GM19324 (cell line): Measurements from ENCODE around the gene IL1RN.

Experiments
- ATAC-seq: cut with Tn5 transposase; IDR thresholded peaks from one replicate; pipeline ENCODE4 v1.9.1; 2021; ENCODE audit warnings: mild to moderate bottlenecking, moderate library complexity; ENCODE audit not compliant: unreplicated experiment, low FRiP score

IL1RN gene

GRCh38 chr2:113149553-113150257 lies 22.3 kb downstream of the IL1RN start:
- no peak for ATAC-seq

GRCh38 chr2:113150258-113150601 lies 22.8 kb downstream of the IL1RN start:
- no peak for ATAC-seq

- ATAC-seq, result no peak
Observed at GRCh38 chr2:113155331-113155730, 27.9 kb downstream of the IL1RN start.

- no peak for ATAC-seq
Observed at GRCh38 chr2:113156278-113157117, 29.1 kb downstream of the IL1RN start.

DNA sequence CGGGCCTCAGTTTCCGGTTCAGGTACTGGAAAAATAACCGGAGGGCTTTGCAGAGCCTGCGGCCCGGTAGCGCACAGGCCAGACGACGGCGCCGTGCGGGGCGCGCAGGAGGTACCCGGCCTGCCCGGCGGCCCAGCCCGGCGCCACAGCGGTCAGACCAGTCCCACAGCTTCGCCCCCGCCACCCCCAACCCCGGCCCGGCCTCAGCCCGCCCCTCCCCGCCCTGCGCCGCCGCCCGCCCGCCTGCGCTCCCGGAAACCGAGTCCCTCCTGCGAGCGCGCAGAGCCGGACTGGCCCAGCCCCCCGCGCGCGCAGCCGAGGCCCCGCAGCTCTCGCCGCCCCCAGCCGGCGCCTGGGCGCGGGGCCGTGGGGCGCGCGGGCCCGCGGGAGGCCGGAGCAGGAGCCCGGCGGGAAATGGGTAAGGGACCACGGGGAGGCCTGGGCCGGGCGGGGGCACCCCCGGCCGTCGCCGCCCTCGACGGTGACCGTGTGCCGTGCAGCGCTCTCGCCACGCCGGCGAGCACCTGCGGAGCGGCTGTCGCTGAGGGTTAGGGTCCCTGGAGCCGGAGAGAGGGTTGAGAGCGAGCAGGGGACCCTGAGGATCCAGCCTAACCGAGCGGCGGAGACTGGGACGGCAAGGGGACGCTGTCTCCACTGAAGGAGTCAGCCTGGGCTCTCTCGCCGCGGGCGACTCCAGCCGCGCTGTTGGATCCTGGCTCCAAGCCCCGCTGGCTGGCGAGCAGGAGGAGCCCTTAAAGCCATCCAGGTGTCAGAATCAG lies 29.9 kb downstream of the IL1RN start:
- no peak for ATAC-seq

GRCh38 chr2:113157897-113158753 lies 30.7 kb downstream of the IL1RN start:
- no peak for ATAC-seq

GRCh38 chr2:113158884-113159553 lies 31.6 kb downstream of the IL1RN start:
- ATAC-seq, result no peak

DNA sequence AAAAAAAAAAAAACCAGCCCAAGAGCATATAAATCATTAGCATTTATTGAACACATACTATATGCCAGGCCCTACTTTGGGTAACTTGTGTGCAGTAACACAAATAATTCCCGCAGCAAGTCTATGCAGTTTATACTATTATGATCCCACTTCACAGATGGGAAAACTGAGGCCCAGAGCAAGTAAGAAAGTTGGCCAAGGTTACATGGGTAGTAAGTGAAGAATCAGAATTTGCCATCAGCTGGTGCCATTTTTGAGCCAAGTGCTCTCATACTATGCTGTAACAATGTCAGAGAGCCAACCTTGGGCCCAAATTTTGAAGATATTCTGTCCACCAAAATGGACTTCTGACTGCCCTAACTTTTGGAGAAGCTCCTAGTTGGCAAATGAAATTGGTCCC lies 32.9 kb downstream of the IL1RN start:
- ATAC-seq, result no peak

GRCh38 chr2:113160962-113161361 lies 33.6 kb downstream of the IL1RN start:
- ATAC-seq, result no peak

DNA sequence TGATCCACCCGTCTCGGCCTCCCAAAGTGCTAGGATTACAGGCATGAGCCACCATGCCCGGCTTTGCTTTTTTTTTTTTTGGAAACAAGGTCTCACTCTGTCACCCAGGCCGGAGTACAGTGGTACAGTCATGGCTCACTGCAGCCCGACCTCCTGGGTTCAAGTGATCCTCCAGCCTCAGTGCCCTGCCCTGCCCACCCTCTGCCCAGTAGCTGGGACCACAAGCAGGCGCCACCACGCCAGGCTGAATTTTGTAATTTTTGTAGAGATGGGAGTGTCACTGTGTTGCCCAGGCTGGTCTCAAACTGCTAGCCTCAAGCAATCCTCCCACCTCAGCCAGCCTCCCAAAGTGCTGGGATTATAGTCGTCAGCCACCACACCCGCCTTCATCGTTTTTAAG lies 34.8 kb downstream of the IL1RN start:
- no peak for ATAC-seq

DNA sequence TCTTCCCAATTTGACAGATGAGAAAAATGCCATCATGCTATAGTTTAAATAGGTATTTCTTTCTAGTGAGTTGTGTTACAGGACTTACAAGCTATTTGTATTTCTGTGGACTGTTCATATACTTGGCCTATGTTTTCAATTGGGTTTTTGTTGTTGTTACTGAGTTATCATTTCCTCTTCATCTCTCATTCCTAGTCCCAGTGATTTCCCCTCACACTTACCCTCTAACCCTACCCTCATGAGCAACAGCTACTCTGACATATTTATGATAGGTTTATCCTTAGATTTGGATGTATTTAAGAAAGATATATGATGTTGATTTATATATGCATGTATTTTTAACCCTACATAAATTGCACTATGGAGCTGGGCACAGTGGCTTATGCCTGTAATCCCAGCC lies 35.5 kb downstream of the IL1RN start:
- no peak for ATAC-seq

GRCh38 chr2:113164215-113164929 lies 37.0 kb downstream of the IL1RN start:
- no peak for ATAC-seq

DNA sequence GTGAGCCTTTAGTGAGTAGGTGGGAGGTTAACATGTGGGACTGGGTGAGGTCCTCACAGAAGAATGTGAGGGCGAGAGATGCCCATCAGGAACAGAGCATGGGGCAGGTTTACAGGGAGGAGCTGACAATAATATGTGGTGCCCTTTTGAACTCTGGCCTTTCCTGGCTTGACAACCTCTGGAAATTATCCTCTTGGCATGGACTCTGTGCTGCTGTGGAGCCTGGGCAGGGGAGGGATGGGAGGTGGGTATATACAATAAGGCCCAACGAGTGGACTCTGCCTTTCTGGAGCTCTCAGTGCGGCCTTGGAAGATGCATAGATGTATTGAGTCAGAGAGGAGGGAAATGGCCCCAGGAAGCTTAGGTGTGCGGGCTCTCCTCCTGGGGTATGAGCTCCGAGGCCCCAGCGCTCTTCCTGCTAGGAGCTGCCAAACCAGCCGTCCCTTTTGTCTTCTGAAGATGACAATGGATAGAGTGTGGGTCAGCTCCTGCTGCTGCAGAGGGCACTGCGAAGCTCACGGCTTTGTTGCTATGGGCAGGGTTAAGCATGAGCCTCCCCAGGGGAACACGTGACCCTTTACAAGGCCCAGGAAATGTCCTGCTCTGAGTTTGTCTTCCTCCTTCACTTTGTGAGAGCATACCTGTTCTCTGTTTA lies 37.7 kb downstream of the IL1RN start:
- ATAC-seq, result no peak

DNA sequence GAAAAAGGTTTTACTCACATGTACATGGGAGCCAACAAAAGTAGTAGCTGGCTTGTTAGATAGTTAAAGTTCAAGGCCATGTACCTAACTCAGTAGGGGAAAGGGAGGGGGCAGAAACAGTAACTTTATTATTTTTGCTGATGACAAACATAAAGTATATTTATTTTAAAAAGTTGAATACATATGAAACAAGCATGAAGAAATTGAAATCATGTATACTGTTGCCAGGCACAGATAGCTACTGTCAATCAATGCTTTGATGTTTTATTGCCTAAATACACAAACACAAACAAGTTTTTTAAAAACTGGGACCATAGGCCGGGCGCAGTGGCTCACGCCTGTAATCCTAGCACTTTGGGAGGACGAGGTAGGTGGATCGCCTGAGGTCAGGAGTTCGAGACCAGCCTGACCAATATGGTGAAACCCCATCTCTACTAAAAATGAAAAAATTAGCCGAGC lies 38.8 kb downstream of the IL1RN start:
- ATAC-seq, result no peak

DNA sequence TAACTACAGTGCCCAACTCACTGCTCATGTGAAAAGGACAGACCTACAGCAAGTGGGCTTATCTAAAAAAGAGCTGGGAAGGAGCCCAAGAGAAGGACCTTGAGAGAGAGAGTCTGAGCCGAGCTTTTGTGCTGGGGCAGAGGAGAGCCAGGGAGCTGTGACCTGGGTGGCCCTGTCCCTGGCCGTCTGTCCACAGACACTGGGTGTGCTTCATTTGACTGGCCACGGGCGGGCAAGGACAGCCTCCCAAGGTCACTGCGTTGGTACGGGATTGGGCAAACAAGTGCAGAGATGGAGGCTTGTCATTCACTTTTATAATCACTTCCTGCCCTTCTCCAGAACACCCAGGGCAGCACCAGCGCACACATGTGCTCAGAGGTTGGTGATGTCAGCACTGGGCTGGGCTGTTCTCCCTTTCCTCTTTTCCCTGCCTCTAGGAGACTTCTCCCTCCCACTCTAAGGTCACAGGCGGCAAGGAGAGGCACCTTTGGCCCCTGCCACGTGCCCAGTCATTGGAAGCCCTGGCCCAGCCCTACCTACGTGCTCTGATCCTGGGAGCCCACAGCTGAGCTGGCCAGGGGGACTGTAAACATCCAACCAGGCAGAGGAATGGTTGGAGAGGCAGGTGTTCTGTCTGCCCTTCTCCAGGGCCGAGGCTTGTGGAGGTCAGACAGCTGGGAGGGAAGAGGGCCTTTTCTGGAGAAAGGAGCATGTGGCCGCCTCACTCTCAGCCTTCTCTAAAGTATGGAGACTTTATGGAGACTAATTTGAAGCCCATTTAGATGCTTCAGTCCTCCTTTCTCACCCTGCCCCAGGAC lies 39.9 kb downstream of the IL1RN start:
- no peak for ATAC-seq

DNA sequence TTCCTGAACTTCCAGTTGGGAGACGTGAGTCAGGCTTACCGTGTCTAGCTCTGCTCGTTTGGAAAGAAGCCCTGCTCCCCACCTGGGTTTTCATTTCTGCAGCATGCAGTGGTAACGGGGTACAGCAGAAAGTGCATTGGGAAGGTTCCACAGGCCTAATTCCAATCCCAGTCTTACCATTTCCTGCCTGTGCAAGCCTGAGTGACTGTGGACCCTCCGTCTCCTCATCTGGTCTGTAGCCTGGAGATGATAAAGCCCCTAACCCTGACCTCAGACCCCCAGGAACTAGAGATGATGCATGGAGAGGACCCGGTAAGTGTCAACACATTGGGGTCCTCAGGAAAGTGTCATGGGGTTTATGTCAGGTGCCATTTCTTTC lies 40.6 kb downstream of the IL1RN start:
- ATAC-seq, result no peak

GRCh38 chr2:113169002-113169530 lies 41.7 kb downstream of the IL1RN start:
- ATAC-seq, result no peak

DNA sequence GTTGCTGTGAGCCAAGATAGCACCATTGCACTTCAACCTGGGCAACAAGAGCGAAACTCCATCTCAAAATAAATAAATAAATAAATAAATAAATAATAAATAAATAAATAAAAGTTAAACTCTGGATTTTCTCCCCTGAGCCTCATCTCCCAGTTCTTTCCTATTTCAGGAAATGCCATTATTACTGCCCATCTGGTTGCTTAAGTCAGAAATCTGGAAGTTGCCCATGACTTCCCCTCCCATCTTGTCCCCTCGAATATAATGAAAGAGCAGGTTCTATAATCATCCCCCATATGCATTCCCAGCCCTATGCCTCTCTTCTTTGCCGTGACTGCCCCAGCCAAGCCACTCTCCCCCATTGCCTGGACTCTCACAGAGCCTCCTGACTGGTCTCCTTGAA lies 42.2 kb downstream of the IL1RN start:
- ATAC-seq, result no peak
